Stimulated activated CD4-positive, alpha-beta T cell treated with anti-CD3 and anti-CD28 coated beads, Interleukin-12 subunit alpha, Interleukin-12 subunit beta, amount 100 ng/mL, for 24 hours (primary cell): ENCODE results near the gene KMO.

Experiments
- DNase-seq, 2 experiments: peaks; one replicate each; pipeline ENCODE4 v3.0.0-alpha.2; 2020; ENCODE audit warnings: low read depth in 2 of 2

Gene KMO

GRCh38 chr1:241627453-241628259 is 95.5 kb downstream of the KMO start:
- DNase-seq: no peak

GRCh38 chr1:241630005-241630404 is 97.8 kb downstream of the KMO start:
- no peak for DNase-seq

- no peak for DNase-seq
Measured at GRCh38 chr1:241630476-241630875, 98.3 kb downstream of the KMO start.

GRCh38 chr1:241630899-241631298 is 98.7 kb downstream of the KMO start:
- no peak for DNase-seq

- DNase-seq: no peak
Measured at GRCh38 chr1:241631674-241632073, 99.5 kb downstream of the KMO start.

- DNase-seq: no peak
Measured at GRCh38 chr1:241632987-241633386, 100.8 kb downstream of the KMO start.

- DNase-seq: no peak
Measured at GRCh38 chr1:241635556-241636152, 103.5 kb downstream of the KMO start.

GRCh38 chr1:241636291-241636690 is 104.1 kb downstream of the KMO start:
- no peak for DNase-seq

- DNase-seq: no peak
Measured at GRCh38 chr1:241637046-241637590, 104.9 kb downstream of the KMO start.

- no peak for DNase-seq
Measured at GRCh38 chr1:241637604-241638003, 105.4 kb downstream of the KMO start.

GRCh38 chr1:241638099-241638682 is 106.0 kb downstream of the KMO start:
- no peak for DNase-seq

- no peak for DNase-seq
Measured at GRCh38 chr1:241638909-241639622, 106.9 kb downstream of the KMO start.

- DNase-seq: peak in 1 of 2 experiments; percentile 27
Measured at GRCh38 chr1:241639623-241640148, 107.5 kb downstream of the KMO start.

GRCh38 chr1:241640149-241640866 is 108.1 kb downstream of the KMO start, which contains the start of the genes CHML and OPN3:
CHML (minus strand) TSS chr1:241640369; CDS start chr1:241635766, 4,603 bp downstream.
OPN3 (minus strand) TSS chr1:241640369; CDS start chr1:241640254, 115 bp downstream.
- DNase-seq: peak; percentile 85 to 91

GRCh38 chr1:241640867-241641622 is 108.9 kb downstream of the KMO start:
- DNase-seq: no peak

GRCh38 chr1:241641773-241642592 is 109.8 kb downstream of the KMO start:
- DNase-seq: no peak

- no peak for DNase-seq
Measured at GRCh38 chr1:241642593-241642944, 110.4 kb downstream of the KMO start.

GRCh38 chr1:241644259-241644658 is 112.1 kb downstream of the KMO start:
- no peak for DNase-seq

- no peak for DNase-seq
Measured at GRCh38 chr1:241645199-241645598, 113.0 kb downstream of the KMO start.
